Activated CD4-positive, alpha-beta T cell treated with anti-CD3 and anti-CD28 coated beads, Interleukin-2, amount 10 ng/mL, durations not matched to agents 7 days and 5 days (primary cell): ENCODE results near the gene OTC. TPM values are rescaled to one million over a fixed set of nuclear protein-coding genes. Genes with fewer than 3 reads are reported as not detected.
A peak's percentile ranks its signal among the peaks of the same experiment; 100 is the strongest.

ENCODE experiments used
- CTCF ChIA-PET: fragments of 350-600 bp; sonication (Branson Sonifier 250); formaldehyde crosslinking; loops from one replicate; lab custom pipeline; 2021; ENCODE audit warnings: antibody characterized with exemption; lab: Charles Lee
- POLR2A ChIA-PET: fragments of 350-600 bp; sonication (Branson Sonifier 250); formaldehyde crosslinking; loops from one replicate; lab custom pipeline; 2021; ENCODE audit warnings: antibody characterized with exemption; lab: Charles Lee
- DNase-seq: peaks from one replicate; pipeline ENCODE4 v3.0.0-alpha.2; 2020
- H3K27ac Mint-ChIP-seq: one replicate; pipeline ENCODE4 v1.8.0; 2021; ENCODE audit warnings: mild to moderate bottlenecking, moderate library complexity, mixed read lengths
- H3K27me3 Mint-ChIP-seq: one replicate; pipeline ENCODE4 v1.8.0; 2021; ENCODE audit warnings: mixed read lengths
- H3K36me3 Mint-ChIP-seq: one replicate; pipeline ENCODE4 v1.8.0; 2021; ENCODE audit warnings: low read depth, mixed read lengths
- H3K4me1 Mint-ChIP-seq: one replicate; pipeline ENCODE4 v1.8.0; 2021; ENCODE audit warnings: mixed read lengths
- H3K4me3 Mint-ChIP-seq: one replicate; pipeline ENCODE4 v1.8.0; 2021; ENCODE audit warnings: mild to moderate bottlenecking, moderate library complexity, mixed read lengths
- H3K9me3 Mint-ChIP-seq: one replicate; pipeline ENCODE4 v1.8.0; 2021; ENCODE audit warnings: mixed read lengths
- total RNA-seq, 2 experiments: library from RNA; stranded (reverse); gene quantifications; one replicate each; pipeline ENCODE4 v1.2.3, GENCODE V29; 2021

OTC gene
- not detected for total RNA-seq

DNA sequence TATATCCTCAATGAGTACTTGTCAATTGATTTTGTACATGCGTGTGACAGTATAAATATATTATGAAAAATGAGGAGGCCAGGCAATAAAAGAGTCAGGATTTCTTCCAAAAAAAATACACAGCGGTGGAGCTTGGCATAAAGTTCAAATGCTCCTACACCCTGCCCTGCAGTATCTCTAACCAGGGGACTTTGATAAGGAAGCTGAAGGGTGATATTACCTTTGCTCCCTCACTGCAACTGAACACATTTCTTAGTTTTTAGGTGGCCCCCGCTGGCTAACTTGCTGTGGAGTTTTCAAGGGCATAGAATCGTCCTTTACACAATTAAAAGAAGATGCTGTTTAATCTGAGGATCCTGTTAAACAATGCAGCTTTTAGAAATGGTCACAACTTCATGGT, at the start of gene OTC:
Gene OTC, plus strand, starts transcription at position 243 of the 400 bp plus-strand sequence. Its CDS starts 93 bp downstream, at position 336.
- DNase-seq, result no peak

DNA sequence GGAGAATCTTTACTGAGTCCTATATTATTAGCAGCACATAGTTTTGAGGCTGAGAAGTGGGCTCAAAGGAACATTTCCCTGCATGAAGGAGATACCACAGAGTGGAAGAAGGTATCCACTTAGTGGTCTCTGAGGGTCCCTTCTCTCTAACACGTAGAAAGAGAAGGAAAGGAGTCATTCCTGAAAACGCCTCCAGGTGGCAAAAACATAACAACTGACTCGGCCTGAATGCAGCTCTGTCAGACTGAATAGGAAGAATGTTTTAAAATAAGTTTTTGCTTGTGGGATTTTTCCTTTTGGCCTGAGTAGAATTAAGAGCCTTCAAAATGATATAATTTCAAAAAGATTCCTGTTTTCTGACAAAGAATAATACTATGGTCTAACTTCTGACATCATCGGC, 48.4 kb upstream of the OTC start:
- H3K4me1 Mint-ChIP-seq, result no peaks in the 10 kb centered on the region

More for the DNA sequence above, at the start of gene OTC:
- Mint-ChIP-seq H3K36me3 (no peaks in the 10 kb centered on the region), H3K4me1 (no peaks in the 10 kb centered on the region), H3K9me3 (no peaks in the 10 kb centered on the region), H3K27me3 (peaks cover 3% of the 10 kb centered on the region), H3K27ac (no peak within 1 kb of the TSS), H3K4me3 (no peak within 1 kb of the TSS)
- ChIA-PET CTCF (no interaction called here), POLR2A (no interaction called here)

DNA sequence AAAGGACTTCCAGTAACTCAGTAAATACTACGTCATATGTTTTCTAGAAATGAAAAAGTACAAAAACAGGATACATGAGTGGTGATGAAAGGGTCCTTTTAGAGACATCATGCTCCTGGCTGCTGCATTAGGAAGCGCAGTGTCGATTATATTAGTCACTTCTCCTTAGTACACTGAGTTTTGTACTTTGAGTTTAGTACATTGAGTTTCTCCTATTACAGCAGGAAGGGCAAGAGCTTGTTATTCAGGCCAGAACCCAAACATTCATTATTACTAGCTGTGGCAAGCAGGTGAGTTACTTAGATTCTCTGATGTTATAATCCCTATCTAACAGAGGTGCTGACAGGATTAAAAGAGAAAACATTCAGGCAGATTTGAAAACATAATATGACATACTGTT, 46.4 kb upstream of the OTC start:
- H3K27ac Mint-ChIP-seq, result no peak overlapping the region
- POLR2A ChIA-PET, result no interaction called here
- DNase-seq, result no peak
- CTCF ChIA-PET, result no interaction called here
- H3K4me1 Mint-ChIP-seq, result no peaks in the 10 kb centered on the region
- H3K36me3 Mint-ChIP-seq, result no peaks in the 10 kb centered on the region
- H3K27me3 Mint-ChIP-seq, result no peaks in the 10 kb centered on the region
- no peak overlapping the region for H3K4me3 Mint-ChIP-seq
- no peaks in the 10 kb centered on the region for H3K9me3 Mint-ChIP-seq

More for the DNA sequence above, 48.4 kb upstream of the OTC start:
- Mint-ChIP-seq H3K27me3 (no peaks in the 10 kb centered on the region), H3K4me3 (no peak overlapping the region), H3K36me3 (no peaks in the 10 kb centered on the region), H3K27ac (no peak overlapping the region), H3K9me3 (no peaks in the 10 kb centered on the region)
- CTCF ChIA-PET, result interaction anchor here (0.9 kb wide), 1 partner anchor 26 kb away, joined by 3 read pairs; no protein-coding TSS in a partner anchor
- no peak for DNase-seq
- POLR2A ChIA-PET, result no interaction called here

DNA sequence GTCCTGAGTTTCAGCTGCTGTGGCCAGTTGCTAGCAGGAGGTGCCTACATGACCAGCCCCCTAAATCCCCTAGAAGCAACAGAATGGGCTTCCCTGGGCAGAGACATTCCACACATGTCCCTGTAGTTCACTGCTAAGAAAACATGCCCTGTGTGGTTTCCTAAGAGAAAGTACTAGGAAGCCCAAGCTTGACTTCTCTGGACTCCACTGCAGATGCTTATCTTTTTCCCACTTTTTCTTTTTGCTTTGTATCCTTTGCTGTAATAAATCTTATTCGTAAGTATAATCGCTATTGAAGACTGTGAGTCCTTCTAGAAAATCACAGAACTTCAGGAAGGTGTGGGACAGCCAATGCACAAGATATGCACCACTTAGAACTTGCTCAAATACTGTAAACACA, 40.7 kb upstream of the OTC start:
- H3K4me3 Mint-ChIP-seq, result no peak overlapping the region
- H3K36me3 Mint-ChIP-seq, result no peaks in the 10 kb centered on the region
- no peaks in the 10 kb centered on the region for H3K27me3 Mint-ChIP-seq
- H3K9me3 Mint-ChIP-seq, result no peaks in the 10 kb centered on the region
- no peak for DNase-seq
- CTCF ChIA-PET, result no interaction called here
- H3K27ac Mint-ChIP-seq, result no peak overlapping the region
- H3K4me1 Mint-ChIP-seq, result no peaks in the 10 kb centered on the region
- POLR2A ChIA-PET, result no interaction called here

GRCh38 chrX:38312436-38312835, 40.0 kb upstream of the OTC start:
- DNase-seq, result no peak
- H3K4me1 Mint-ChIP-seq, result no peaks in the 10 kb centered on the region
- H3K27me3 Mint-ChIP-seq, result no peaks in the 10 kb centered on the region
- CTCF ChIA-PET, result no interaction called here
- H3K36me3 Mint-ChIP-seq, result no peaks in the 10 kb centered on the region
- no peak overlapping the region for H3K27ac Mint-ChIP-seq
- POLR2A ChIA-PET, result no interaction called here
- no peak overlapping the region for H3K4me3 Mint-ChIP-seq
- no peaks in the 10 kb centered on the region for H3K9me3 Mint-ChIP-seq

GRCh38 chrX:38313190-38313589, 39.2 kb upstream of the OTC start:
- Mint-ChIP-seq H3K27ac (no peak overlapping the region), H3K27me3 (no peaks in the 10 kb centered on the region), H3K9me3 (no peaks in the 10 kb centered on the region), H3K4me1 (no peaks in the 10 kb centered on the region), H3K4me3 (no peak overlapping the region), H3K36me3 (no peaks in the 10 kb centered on the region)
- POLR2A ChIA-PET, result no interaction called here
- DNase-seq, result no peak
- CTCF ChIA-PET, result no interaction called here

DNA sequence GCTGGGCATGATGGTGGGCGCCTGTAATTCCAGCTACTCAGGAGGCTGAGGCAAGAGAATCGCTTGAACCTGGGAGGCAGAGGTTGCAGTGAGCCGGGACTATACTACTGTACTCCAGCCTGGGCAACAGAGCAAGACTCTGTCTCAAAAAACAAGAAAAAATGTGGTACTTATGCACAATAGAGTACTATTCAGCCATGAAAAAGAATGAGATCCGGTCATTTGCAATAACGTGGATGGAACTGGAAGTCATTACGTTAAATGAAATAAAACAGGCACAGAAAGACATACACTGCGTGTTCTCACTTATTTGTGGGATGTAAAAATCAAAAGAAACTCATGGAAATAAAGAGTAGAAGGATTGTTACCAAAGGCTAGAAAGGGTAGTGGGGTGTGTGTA, 37.2 kb upstream of the OTC start:
- no peak overlapping the region for H3K27ac Mint-ChIP-seq
- no peak overlapping the region for H3K4me3 Mint-ChIP-seq
- POLR2A ChIA-PET, result no interaction called here
- CTCF ChIA-PET, result no interaction called here
- peaks cover under 1% of the 10 kb centered on the region for H3K36me3 Mint-ChIP-seq
- H3K27me3 Mint-ChIP-seq, result no peaks in the 10 kb centered on the region
- DNase-seq, result no peak
- no peaks in the 10 kb centered on the region for H3K9me3 Mint-ChIP-seq
- H3K4me1 Mint-ChIP-seq, result no peaks in the 10 kb centered on the region

DNA sequence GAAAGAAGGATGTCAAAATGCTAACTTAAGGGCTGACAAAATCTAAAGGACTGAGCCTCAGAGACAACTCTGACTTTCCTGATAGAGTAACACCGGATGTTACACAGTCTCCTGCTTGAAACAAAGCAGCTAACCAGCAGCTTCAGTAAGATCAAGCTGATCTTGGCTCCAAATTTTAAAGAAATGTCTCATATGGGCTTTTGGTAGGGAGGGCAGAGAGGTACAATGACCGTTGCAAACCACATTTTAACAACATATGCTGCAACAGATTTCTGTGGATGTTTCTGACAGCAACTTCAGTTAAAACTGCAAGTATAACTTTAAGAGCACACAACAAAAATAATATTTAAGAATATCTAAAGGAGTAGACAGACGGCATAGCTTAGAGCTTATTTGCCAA, 34.2 kb upstream of the OTC start:
- CTCF ChIA-PET, result no interaction called here
- Mint-ChIP-seq H3K4me1 (no peaks in the 10 kb centered on the region), H3K4me3 (no peak overlapping the region), H3K27ac (no peak overlapping the region), H3K9me3 (no peaks in the 10 kb centered on the region), H3K27me3 (no peaks in the 10 kb centered on the region), H3K36me3 (peaks cover 2% of the 10 kb centered on the region)
- no peak for DNase-seq
- POLR2A ChIA-PET, result no interaction called here

DNA sequence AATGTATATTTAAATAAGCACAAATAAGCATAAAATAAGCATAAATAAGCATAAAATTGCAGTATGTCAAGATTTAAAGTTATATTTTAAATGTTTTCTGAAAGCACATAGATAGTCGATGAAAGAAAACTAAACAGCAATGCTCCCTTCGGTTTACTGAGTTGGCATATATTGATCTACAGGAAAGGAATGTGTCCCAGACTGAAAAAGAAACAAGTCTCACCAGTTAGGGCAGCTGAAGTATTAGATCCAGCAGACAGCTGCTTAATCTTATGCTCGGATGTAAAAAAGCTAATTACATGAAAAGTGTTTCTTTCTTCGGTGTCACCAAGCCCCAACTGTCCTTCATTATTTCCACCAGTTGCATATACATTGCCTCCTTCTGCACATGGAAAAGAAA, 33.8 kb upstream of the OTC start:
- H3K4me3 Mint-ChIP-seq, result no peak overlapping the region
- CTCF ChIA-PET, result no interaction called here
- POLR2A ChIA-PET, result no interaction called here
- no peak for DNase-seq
- no peaks in the 10 kb centered on the region for H3K4me1 Mint-ChIP-seq
- no peak overlapping the region for H3K27ac Mint-ChIP-seq
- peaks cover 2% of the 10 kb centered on the region for H3K36me3 Mint-ChIP-seq
- no peaks in the 10 kb centered on the region for H3K27me3 Mint-ChIP-seq
- no peaks in the 10 kb centered on the region for H3K9me3 Mint-ChIP-seq

DNA sequence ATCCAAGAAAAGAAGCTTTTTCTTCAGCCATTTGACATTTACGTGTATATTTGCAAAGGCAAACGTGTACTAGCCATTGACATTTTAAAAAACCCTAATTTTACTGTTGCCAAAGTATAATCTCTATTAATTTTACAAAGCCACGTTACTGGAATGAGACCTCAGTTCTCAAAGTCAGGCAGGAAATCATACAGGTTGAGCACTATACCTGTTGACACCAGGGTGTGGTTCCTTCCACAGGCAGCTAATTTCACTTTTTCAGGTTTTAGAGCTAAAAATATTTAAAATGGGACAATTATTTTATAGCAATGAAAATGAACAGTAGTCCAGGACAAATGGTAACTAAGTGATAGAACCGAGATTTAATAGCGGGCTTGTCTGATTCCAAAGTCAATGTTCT, 31.6 kb upstream of the OTC start:
- Mint-ChIP-seq H3K36me3 (peaks cover 2% of the 10 kb centered on the region), H3K4me1 (peaks cover 4% of the 10 kb centered on the region), H3K27ac (no peak overlapping the region), H3K4me3 (no peak overlapping the region), H3K27me3 (no peaks in the 10 kb centered on the region), H3K9me3 (no peaks in the 10 kb centered on the region)
- ChIA-PET POLR2A (no interaction called here), CTCF (no interaction called here)
- no peak for DNase-seq

- no peak for DNase-seq
- ChIA-PET CTCF (interaction anchor here (1.1 to 1.3 kb wide), 3 partner anchors 12 to 62 kb away, joined by 3 to 5 read pairs (median 5); no protein-coding TSS in a partner anchor), POLR2A (no interaction called here)
- H3K36me3 Mint-ChIP-seq, result no peaks in the 10 kb centered on the region
- peak overlapping the region; percentile 94 for H3K27ac Mint-ChIP-seq
- peak overlapping the region; percentile 89 for H3K4me3 Mint-ChIP-seq
- H3K4me1 Mint-ChIP-seq, result peaks cover 20% of the 10 kb centered on the region
- H3K9me3 Mint-ChIP-seq, result no peaks in the 10 kb centered on the region
- H3K27me3 Mint-ChIP-seq, result no peaks in the 10 kb centered on the region
Measured at GRCh38 chrX:38326086-38326485, 26.3 kb upstream of the OTC start.

DNA sequence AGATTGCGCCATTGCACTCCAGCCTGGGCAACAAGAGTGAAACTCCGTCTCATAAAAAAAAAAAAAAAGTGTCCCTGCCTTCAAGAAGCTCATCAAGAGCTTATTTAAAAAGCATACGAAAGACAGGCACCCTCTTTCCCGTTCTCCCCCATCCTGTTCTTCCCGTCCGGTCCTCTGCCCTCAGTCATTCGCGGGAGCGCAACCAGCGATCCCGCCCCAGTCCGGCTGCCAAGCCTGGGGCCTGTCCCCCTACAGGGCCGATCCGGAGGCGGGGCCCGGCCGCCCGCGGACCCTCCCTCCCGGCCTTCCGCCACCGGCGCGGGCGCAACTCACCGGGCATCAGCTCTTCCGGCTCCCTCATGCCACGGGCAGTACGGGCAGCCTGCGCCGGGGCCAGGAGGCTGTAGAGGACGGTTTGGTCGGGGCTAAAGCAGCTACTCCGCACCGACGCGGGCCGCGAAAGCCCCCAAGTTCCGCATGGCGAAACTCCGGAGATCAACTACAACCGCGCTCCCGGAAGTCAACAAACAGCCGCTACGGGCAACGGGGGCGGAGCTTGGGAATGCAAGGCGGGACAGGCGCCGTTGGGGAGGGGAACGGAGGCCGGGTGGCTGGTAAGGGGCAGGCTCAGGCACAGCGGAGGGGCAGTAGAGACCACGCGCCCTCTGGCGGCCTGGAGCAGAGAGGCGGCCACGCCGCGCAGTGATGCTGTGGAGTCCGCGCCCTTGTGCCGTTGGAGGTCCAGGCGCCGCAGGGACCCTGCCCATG, 25.2 kb upstream of the OTC start, which contains the start of gene RPGR:
Gene RPGR, minus strand, starts transcription at position 503 of the 768 bp plus-strand sequence. Its CDS starts 142 bp downstream, at position 361.
- peaks cover 20% of the 10 kb centered on the region for H3K4me1 Mint-ChIP-seq
- H3K27me3 Mint-ChIP-seq, result no peaks in the 10 kb centered on the region
- H3K36me3 Mint-ChIP-seq, result no peaks in the 10 kb centered on the region
- H3K9me3 Mint-ChIP-seq, result no peaks in the 10 kb centered on the region
- H3K27ac Mint-ChIP-seq, result peak within 1 kb of the TSS; percentile 94
- POLR2A ChIA-PET, result no interaction called here
- CTCF ChIA-PET, result interaction anchor here (0.8 to 1.5 kb wide), 11 partner anchors 9 to 141 kb away, joined by 3 to 5 read pairs (median 3); no protein-coding TSS in a partner anchor
- DNase-seq, result peak; percentile 93
- H3K4me3 Mint-ChIP-seq, result peak within 1 kb of the TSS; percentile 89

DNA sequence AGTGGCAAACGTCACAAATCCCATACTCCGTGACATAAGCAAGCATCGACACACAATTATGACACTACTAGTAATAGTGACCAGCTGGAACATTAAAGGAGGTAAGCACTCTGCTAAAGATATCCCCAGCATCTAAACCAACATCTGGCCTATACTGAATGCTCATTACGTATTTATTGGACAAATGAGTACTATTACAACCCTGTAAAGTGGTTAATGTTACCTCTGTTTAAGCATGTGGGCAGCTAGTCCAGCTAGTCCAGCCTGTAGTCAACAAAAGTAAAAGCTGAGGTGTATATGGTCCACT, 24.7 kb upstream of the OTC start:
- Mint-ChIP-seq H3K27ac (peak overlapping the region; percentile 94), H3K9me3 (no peaks in the 10 kb centered on the region), H3K36me3 (no peaks in the 10 kb centered on the region), H3K4me3 (peak overlapping the region; percentile 89), H3K27me3 (no peaks in the 10 kb centered on the region), H3K4me1 (peaks cover 20% of the 10 kb centered on the region)
- POLR2A ChIA-PET, result no interaction called here
- no peak for DNase-seq
- CTCF ChIA-PET, result interaction anchor here (0.8 to 1.5 kb wide), 7 partner anchors 12 to 141 kb away, joined by 3 to 5 read pairs (median 3); no protein-coding TSS in a partner anchor
